ENCODE data around the gene GRPEL2. TPM values are rescaled to one million over a fixed set of nuclear protein-coding genes. Genes with fewer than 3 reads are reported as not detected.

Gene GRPEL2
- total and polyA plus RNA-seq, 2 of the 8 experiments (the other 6 are each of a cell fraction or from before 2014, with no cell fraction given): 11.2 to 52.2 TPM

GRCh38 chr5:149317281-149318048, 27.8 kb upstream of the GRPEL2 start (continued):
- no peak for TF ChIP-seq FOSL1 (IDR thresholded peaks at IDR 0.05; ENCODE audit: insufficient read depth, low read depth, low read length)

Data from H1 (cell line).